Panc1 (cell line): Measurements from ENCODE around the gene ASCL3. TPM values are rescaled to one million over a fixed set of nuclear protein-coding genes. Genes with fewer than 3 reads are reported as not detected.

ENCODE experiments used
- ATAC-seq: fragments of 200-7000 bp; cut with Tn5 transposase; 2 replicates; pipeline ENCODE4 v1.9.1; 2020; ENCODE audit warnings: mild to moderate bottlenecking, moderate library complexity
- BruUV-seq: library from RNA; stranded (reverse); fragments of 400-500 nt; replicated peaks from 2 replicates; lab custom pipeline; 2021; lab: Mats Ljungman, UMichigan
- CTCF ChIA-PET: fragments of 300-600 bp; sonication (Branson Sonifier 250); formaldehyde crosslinking; loops from one replicate; lab custom pipeline; 2022; ENCODE audit warnings: antibody characterized with exemption; lab: Charles Lee
- POLR2A ChIA-PET: fragments of 300-600 bp; sonication (Branson Sonifier 250); formaldehyde crosslinking; loops from one replicate; lab custom pipeline; 2022; ENCODE audit warnings: antibody characterized with exemption; lab: Charles Lee
- DNase-seq: peaks from one replicate; pipeline ENCODE4 v3.0.0-alpha.2; 2010; ENCODE audit warnings: low read depth, low spot score
- H3K27ac ChIP-seq: 2 replicates; pipeline ENCODE4 v1.5.1; 2011; ENCODE audit warnings: mild to moderate bottlenecking, low read length, inconsistent platforms
- H3K27me3 ChIP-seq: fragments of 200-500 bp; sonication (Bioruptor generic); 2 replicates; pipeline ENCODE4 v1.6.0; 2014; ENCODE audit warnings: low read length, inconsistent platforms; ENCODE audit not compliant: control insufficient read depth, insufficient read depth
- H3K36me3 ChIP-seq: fragments of 200-500 bp; sonication (Bioruptor generic); 2 replicates; pipeline ENCODE4 v1.5.1; 2014; ENCODE audit warnings: inconsistent platforms, mild to moderate bottlenecking, low read length, moderate library complexity; ENCODE audit not compliant: control insufficient read depth, insufficient read depth
- H3K4me1 ChIP-seq: 2 replicates; pipeline ENCODE4 v1.5.1; 2011; ENCODE audit warnings: inconsistent platforms, mild to moderate bottlenecking, low read length, moderate library complexity; ENCODE audit not compliant: control insufficient read depth, insufficient read depth
- H3K4me3 ChIP-seq, 2 experiments: 2 replicates each; pipeline ENCODE4 v1.5.1; 2011 to 2012; ENCODE audit warnings: low read depth in 2 of 2, low read length in 2 of 2, mild to moderate bottlenecking in 2 of 2, inconsistent platforms in 1 of 2, moderate library complexity in 1 of 2
- H3K9me3 ChIP-seq: fragments of 200-500 bp; sonication (Bioruptor generic); 2 replicates; pipeline ENCODE4 v1.5.1; 2014; ENCODE audit warnings: low read depth, mild to moderate bottlenecking, inconsistent platforms, low read length, moderate library complexity; ENCODE audit not compliant: control insufficient read depth, insufficient read depth
- POLR2AphosphoS5 ChIP-seq: IDR thresholded peaks from 2 replicates; pipeline ENCODE4 v1.6.1; 2012; ENCODE audit warnings: mild to moderate bottlenecking, low read depth, low read length, moderate library complexity
- REST ChIP-seq, 2 experiments: IDR thresholded peaks; 2 replicates each; pipeline ENCODE4 v1.6.1; 2011 to 2012; ENCODE audit warnings: low read depth in 2 of 2, control low read depth in 1 of 2, low read length in 1 of 2, mild to moderate bottlenecking in 1 of 2, moderate library complexity in 1 of 2; ENCODE audit not compliant: insufficient read depth in 1 of 2
- SIN3A ChIP-seq: IDR thresholded peaks from 2 replicates; pipeline ENCODE4 v1.6.1; 2012; ENCODE audit warnings: low read depth, mild to moderate bottlenecking, low read length, moderate library complexity, borderline replicate concordance; ENCODE audit not compliant: insufficient read depth
- TCF7L2 ChIP-seq: IDR thresholded peaks from 2 replicates; pipeline ENCODE4 v1.6.1; 2011; ENCODE audit warnings: mild to moderate bottlenecking, low read depth, low read length, inconsistent platforms
- in situ Hi-C: cut with HindIII; loops from 2 replicates; pipeline ENCODE4 v1.10.0; 2016; ENCODE audit warnings: low sequenced_read_pairs, low pct_unique_long_range_greater_than_20kb
- intact Hi-C: fragments of 100-400 bp; cut with micrococcal nuclease; formaldehyde crosslinking; loops from one replicate; pipeline ENCODE4 v1.10.0; 2022; ENCODE audit not compliant: unreplicated experiment
- total RNA-seq: library from RNA; stranded (reverse); gene quantifications from one replicate; pipeline ENCODE4 v1.2.1, GENCODE V29; 2021; ENCODE audit not compliant: unreplicated experiment
- TF ChIP-seq, protein P1 (sequence below): fragments of 450-650 bp; IDR thresholded peaks from 2 replicates; pipeline ENCODE4 v1.5.1; 2017; ENCODE audit warnings: mild to moderate bottlenecking

Gene ASCL3
- total RNA-seq, 1 experiment from 2014 or later: not detected

DNA sequence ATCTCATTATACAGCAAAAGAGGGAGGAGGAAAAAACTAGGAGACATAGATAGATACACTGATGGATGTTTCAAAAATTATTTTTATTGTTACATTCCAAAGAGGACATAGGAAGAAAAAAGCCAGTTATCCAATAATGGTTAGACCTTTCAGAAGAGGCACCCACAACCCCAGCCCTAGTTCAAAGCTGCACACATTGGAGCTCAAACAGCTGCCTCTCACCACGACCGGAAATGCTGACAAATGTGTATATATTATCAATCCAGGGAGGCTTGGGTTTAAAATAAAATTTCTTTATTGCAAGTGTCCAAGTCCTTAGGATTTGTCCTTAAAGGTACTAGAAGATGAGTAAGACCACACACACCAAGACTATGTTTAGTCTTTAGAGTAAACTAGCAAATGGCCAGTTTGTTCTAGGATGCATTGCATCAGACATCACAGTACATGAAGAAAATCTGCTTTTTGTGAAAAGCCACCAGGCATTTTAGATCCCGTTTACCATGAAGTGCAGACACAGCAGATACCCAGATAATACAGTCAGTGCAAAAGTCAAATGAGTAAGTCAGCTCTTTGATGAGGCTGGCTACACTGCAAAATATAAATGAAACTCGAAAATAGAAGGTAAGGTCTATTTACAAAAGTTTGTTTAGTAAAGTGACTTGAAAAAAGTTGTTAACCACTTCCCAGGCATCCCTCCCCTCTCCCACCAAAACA lies 4.6 kb upstream of the ASCL3 start:
- DNase-seq (no peak), ATAC-seq (no peak)
- ChIA-PET POLR2A (interaction anchor here (1.2 kb wide), 1 partner anchor 259 kb away, joined by 3 read pairs; no protein-coding TSS in a partner anchor), CTCF (no interaction called here)
- no peak overlapping the region for H3K27ac ChIP-seq
- TF ChIP-seq TCF7L2: no peak
- no peak for TF ChIP-seq POLR2AphosphoS5
- no peak for TF ChIP-seq REST (IDR thresholded peaks at IDR 0.05; ENCODE audit: insufficient read depth in 1 of 2, low read depth in 2 of 2, low read length in 1 of 2)
- TF ChIP-seq, protein P1, sequence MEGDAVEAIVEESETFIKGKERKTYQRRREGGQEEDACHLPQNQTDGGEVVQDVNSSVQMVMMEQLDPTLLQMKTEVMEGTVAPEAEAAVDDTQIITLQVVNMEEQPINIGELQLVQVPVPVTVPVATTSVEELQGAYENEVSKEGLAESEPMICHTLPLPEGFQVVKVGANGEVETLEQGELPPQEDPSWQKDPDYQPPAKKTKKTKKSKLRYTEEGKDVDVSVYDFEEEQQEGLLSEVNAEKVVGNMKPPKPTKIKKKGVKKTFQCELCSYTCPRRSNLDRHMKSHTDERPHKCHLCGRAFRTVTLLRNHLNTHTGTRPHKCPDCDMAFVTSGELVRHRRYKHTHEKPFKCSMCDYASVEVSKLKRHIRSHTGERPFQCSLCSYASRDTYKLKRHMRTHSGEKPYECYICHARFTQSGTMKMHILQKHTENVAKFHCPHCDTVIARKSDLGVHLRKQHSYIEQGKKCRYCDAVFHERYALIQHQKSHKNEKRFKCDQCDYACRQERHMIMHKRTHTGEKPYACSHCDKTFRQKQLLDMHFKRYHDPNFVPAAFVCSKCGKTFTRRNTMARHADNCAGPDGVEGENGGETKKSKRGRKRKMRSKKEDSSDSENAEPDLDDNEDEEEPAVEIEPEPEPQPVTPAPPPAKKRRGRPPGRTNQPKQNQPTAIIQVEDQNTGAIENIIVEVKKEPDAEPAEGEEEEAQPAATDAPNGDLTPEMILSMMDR: no peak
- TF ChIP-seq SIN3A: no peak
- in situ Hi-C loops (no loop called here), intact Hi-C loops (no loop called here)
- no peaks in the 10 kb centered on the region; the same call in 1 of the 2 replicates for H3K27me3 ChIP-seq
- H3K4me3 ChIP-seq: no peak overlapping the region
- TSS peak; percentile 86 for BruUV-seq
- no peaks in the 10 kb centered on the region for H3K4me1 ChIP-seq
- H3K36me3 ChIP-seq: peaks cover 12% of the 10 kb centered on the region
- H3K9me3 ChIP-seq: no peaks in the 10 kb centered on the region

- TF ChIP-seq POLR2AphosphoS5 (no peak), SIN3A (no peak), REST (IDR thresholded peaks at IDR 0.05; ENCODE audit: insufficient read depth in 1 of 2, low read depth in 2 of 2, low read length in 1 of 2) (no peak), TCF7L2 (no peak)
- TF ChIP-seq, protein P1: no peak
- no peak for DNase-seq
- CTCF ChIA-PET: no interaction called here
- H3K27me3 ChIP-seq: no peaks in the 10 kb centered on the region; the same call in 1 of the 2 replicates
- H3K27ac ChIP-seq: no peak overlapping the region
- H3K4me1 ChIP-seq: no peaks in the 10 kb centered on the region
- ATAC-seq: no peak
- intact Hi-C loops (no loop called here), in situ Hi-C loops (no loop called here)
- BruUV-seq: no TSS peak
- H3K36me3 ChIP-seq: no peaks in the 10 kb centered on the region
- H3K9me3 ChIP-seq: no peaks in the 10 kb centered on the region
- no peak overlapping the region for H3K4me3 ChIP-seq
- POLR2A ChIA-PET: interaction anchor here (0.6 kb wide), 1 partner anchor 29 kb away, joined by 8 read pairs; no protein-coding TSS in a partner anchor
These were observed 1.3 kb downstream of the ASCL3 start for GRCh38 chr11:8941341-8942103.
